ENCODE results near the gene DIRAS1.
"Not testable (repeated sequence)": the region's sequence is repeated elsewhere in the genome, so short reads cannot be mapped to it uniquely, and the experiment has no call there.

- TF ChIP-seq, protein P1, sequence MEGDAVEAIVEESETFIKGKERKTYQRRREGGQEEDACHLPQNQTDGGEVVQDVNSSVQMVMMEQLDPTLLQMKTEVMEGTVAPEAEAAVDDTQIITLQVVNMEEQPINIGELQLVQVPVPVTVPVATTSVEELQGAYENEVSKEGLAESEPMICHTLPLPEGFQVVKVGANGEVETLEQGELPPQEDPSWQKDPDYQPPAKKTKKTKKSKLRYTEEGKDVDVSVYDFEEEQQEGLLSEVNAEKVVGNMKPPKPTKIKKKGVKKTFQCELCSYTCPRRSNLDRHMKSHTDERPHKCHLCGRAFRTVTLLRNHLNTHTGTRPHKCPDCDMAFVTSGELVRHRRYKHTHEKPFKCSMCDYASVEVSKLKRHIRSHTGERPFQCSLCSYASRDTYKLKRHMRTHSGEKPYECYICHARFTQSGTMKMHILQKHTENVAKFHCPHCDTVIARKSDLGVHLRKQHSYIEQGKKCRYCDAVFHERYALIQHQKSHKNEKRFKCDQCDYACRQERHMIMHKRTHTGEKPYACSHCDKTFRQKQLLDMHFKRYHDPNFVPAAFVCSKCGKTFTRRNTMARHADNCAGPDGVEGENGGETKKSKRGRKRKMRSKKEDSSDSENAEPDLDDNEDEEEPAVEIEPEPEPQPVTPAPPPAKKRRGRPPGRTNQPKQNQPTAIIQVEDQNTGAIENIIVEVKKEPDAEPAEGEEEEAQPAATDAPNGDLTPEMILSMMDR (IDR thresholded peaks at IDR 0.05; ENCODE audit: insufficient read depth, low read length, poor library complexity, severe bottlenecking), result not testable (repeated sequence)
- not testable (repeated sequence) for TF ChIP-seq EZH2phosphoT487 (conservative IDR thresholded peaks at IDR 0.05; ENCODE audit: low read length)
Measured at GRCh38 chr19:2714102-2714501, 7.1 kb downstream of the DIRAS1 start.
